SH-SY5Y (cell line): ENCODE measurements around the gene COX5A.

Source experiments
- GATA2 ChIP-seq: IDR thresholded peaks from 2 replicates; pipeline ENCODE4 v1.6.1; 2011; ENCODE audit warnings: mild to moderate bottlenecking, low read depth, low read length
- GATA3 ChIP-seq: IDR thresholded peaks from 2 replicates; pipeline ENCODE4 v1.6.1; 2011; ENCODE audit warnings: low read depth, mild to moderate bottlenecking, low read length, moderate library complexity

DNA sequence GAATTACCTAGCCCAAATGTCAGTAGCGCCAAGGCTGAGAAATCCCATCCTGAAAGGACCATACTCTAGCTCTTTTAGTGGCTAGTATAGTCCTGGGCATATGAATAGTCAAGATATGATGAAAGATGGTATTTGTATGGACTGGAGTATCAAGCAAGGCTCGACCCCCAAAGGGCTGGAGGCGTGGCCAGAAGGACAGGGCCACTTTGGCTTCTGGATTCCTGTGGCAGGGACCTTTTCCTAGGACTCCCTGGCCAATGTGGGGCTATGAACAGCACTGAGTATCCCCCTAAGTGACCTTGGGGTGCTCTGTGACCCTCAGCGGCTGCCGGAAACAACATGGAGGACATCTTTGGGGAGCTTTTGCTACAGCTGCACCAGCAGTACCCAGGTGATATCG is 42.0 kb downstream of the COX5A start:
- TF ChIP-seq GATA2 (no peak), GATA3 (no peak)
